NB4 (cell line): ENCODE data around the gene HOMEZ.

Experiments used
- DNase-seq: peaks from one replicate; pipeline ENCODE4 v3.0.0; 2010; ENCODE audit warnings: low read depth
- H3K4me3 ChIP-seq: one replicate; pipeline ENCODE4 v1.5.1; 2011; ENCODE audit warnings: mild to moderate bottlenecking, low read depth, low read length, moderate library complexity
- CTCF ChIP-seq: IDR thresholded peaks from one replicate; pipeline ENCODE4 v1.5.1; 2012; ENCODE audit warnings: low read depth, low read length
- MYC ChIP-seq: IDR thresholded peaks from 2 replicates; pipeline ENCODE4 v1.6.1; 2011; ENCODE audit warnings: low read depth, low read length
- POLR2A ChIP-seq: IDR thresholded peaks from 2 replicates; pipeline ENCODE4 v1.6.1; 2011; ENCODE audit warnings: mild to moderate bottlenecking; ENCODE audit not compliant: insufficient read length; ENCODE audit errors: extremely low read depth
- TF ChIP-seq, protein P1 (sequence below): IDR thresholded peaks from 2 replicates; pipeline ENCODE4 v1.6.1; 2011; ENCODE audit warnings: low read depth, low read length

HOMEZ gene

GRCh38 chr14:23301288-23301968, 15.5 kb upstream of the HOMEZ start:
- H3K4me3 ChIP-seq: peak overlapping the region; percentile 91
- TF ChIP-seq MYC (peak; percentile 72; the same call in 1 of the 2 replicates), POLR2A (no peak), CTCF (peak; percentile 46)
- TF ChIP-seq, protein P1, sequence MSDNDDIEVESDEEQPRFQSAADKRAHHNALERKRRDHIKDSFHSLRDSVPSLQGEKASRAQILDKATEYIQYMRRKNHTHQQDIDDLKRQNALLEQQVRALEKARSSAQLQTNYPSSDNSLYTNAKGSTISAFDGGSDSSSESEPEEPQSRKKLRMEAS: peak; percentile 87
- DNase-seq: peak; percentile 98

DNA sequence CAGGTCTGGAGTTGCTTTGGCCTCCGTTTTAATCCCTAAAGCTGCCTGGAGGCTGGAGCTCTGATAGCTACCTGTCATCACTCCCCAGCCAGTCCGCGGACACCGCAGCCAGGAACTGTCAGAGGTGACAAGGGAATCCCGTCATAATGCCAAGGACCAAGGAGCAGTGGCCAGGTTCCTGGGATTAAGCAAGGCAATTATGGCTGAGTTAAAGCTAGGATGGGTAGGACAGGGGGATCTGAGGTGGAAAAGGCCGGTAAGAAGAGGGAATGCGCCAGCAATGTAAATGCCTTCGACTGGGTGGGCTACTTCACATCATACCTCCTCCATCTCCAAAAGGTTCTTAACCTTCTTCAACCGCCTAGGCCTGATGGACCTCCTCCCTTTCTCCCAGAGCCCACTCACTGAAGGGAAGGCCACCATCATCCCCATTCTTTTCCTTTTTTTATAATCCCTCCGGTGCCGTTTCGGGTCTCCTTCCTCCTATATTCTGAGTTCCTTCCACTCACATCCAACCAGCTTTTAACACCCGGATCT, 14.8 kb upstream of the HOMEZ start:
- peak; percentile 14 for DNase-seq
- H3K4me3 ChIP-seq: peak overlapping the region; percentile 91
- TF ChIP-seq MYC: no peak
- no peak for TF ChIP-seq POLR2A
- TF ChIP-seq CTCF: no peak
- TF ChIP-seq, protein P1: no peak

DNA sequence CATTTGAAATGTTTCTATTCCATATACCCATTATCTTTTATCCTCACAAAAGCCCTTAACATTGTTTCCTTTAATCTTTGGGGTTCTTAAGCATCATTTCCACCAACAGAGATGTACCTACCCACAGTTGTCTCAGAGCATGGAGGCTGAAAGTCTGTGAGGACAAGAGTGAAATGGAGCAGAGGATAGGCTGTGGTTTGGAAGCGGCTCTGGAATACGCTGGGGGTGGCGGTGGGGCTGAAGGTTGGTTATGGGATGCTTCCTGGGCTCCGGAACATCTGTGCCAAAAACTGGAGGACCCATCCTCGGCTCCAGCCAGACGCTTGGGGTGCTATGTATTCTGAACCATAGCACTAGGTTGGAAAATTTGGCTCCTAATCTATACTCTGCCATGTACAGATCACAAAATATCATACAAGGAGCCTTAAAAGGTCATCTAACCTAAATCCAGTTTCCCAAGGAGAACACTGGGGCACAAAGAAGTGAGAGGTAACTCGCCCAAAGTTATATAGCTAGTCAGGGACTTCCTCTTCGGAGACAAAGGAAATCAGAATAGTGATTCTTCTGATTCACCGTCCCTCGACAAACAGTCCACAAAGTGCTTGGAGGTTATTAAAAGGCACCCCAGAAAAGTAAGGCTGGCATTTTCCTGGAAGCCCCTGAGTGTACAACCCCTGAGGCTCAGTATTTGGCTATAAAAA, 14.2 kb upstream of the HOMEZ start:
- TF ChIP-seq, protein P1: no peak
- TF ChIP-seq CTCF: no peak
- peak overlapping the region; percentile 91 for H3K4me3 ChIP-seq
- DNase-seq: peak; percentile 21

GRCh38 chr14:23299211-23299957, 13.5 kb upstream of the HOMEZ start:
- TF ChIP-seq MYC: no peak
- TF ChIP-seq, protein P1: no peak
- no peak for TF ChIP-seq CTCF
- TF ChIP-seq POLR2A: no peak
- peak; percentile 45 for DNase-seq
- H3K4me3 ChIP-seq: no peak overlapping the region

DNA sequence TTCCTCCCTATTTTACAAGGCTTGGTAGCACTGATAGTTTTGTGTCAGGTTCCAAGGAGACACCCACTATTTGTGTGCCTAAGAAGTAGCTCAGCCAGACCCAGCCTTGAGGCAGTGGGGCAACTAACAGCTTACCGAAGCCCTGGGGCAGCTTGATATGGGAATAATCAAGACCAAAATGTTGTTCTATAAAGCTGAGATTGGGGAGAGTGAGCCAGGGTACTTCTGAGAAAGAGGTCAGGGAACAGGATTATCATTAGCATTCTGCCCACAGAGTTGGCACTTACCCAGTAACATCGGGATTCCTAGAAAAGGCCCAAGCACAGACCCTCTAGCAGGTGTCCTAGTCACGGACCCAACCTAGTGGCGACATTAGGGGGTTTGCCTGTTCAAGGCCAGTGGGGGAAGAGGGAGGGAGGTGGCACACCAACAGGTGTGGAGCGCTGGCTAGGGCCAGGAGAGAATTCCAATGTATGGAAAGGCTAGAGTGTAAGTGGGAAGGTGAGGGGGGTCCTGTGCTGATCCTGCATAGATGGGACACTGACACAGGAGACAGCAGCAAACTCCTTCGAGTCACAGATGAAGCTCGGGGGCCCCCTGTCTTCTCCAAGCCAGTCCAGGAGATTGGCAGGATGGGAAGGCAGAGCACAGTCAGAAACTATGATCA, 11.8 kb upstream of the HOMEZ start:
- no peak for DNase-seq
- no peak overlapping the region for H3K4me3 ChIP-seq
- TF ChIP-seq POLR2A: no peak
